Fibroblast of skin of scalp (primary cell): Measurements from ENCODE around the gene C2orf80.
"Not testable (repeated sequence)": the region's sequence is repeated elsewhere in the genome, so short reads cannot be mapped to it uniquely, and the experiment has no call there.

ENCODE experiments used
- DNase-seq: peaks from one replicate; pipeline ENCODE4 v3.0.0-alpha.2; 2013

The C2orf80 gene

GRCh38 chr2:208134928-208135586 lies 54.8 kb downstream of the C2orf80 start:
- no peak for DNase-seq

GRCh38 chr2:208130712-208131110 lies 59.1 kb downstream of the C2orf80 start:
- DNase-seq, result no peak

- no peak for DNase-seq
Observed at GRCh38 chr2:208129744-208130711, 59.8 kb downstream of the C2orf80 start, which contains the start of gene CRYGC. TSS of gene CRYGC (minus strand) at chr2:208129828. CDS start at chr2:208129792, 36 bp downstream.

- no peak for DNase-seq
Observed at GRCh38 chr2:208128136-208128535, 61.7 kb downstream of the C2orf80 start.

GRCh38 chr2:208127090-208127489 lies 62.7 kb downstream of the C2orf80 start:
- DNase-seq, result no peak

GRCh38 chr2:208125251-208125650 lies 64.6 kb downstream of the C2orf80 start:
- DNase-seq, result no peak

GRCh38 chr2:208124013-208124715 lies 65.7 kb downstream of the C2orf80 start, which contains the start of gene CRYGD:
TSS of gene CRYGD (minus strand) at chr2:208124524. CDS start at chr2:208124473, 51 bp downstream.
- DNase-seq, result not testable (repeated sequence)

GRCh38 chr2:208122248-208122647 lies 67.6 kb downstream of the C2orf80 start:
- no peak for DNase-seq

- DNase-seq, result no peak
Observed at GRCh38 chr2:208118918-208119317, 70.9 kb downstream of the C2orf80 start.

- DNase-seq, result not testable (repeated sequence)
Observed at GRCh38 chr2:208117390-208117789, 72.4 kb downstream of the C2orf80 start.
